ENCODE data around the gene PWWP2B. TPM values are rescaled to one million over a fixed set of nuclear protein-coding genes. Genes with fewer than 3 reads are reported as not detected.
A peak's percentile ranks its signal among the peaks of the same experiment; 100 is the strongest.

The PWWP2B gene
- total and polyA plus RNA-seq, 4 donors = 4.8 to 12.0 (median 10.3) TPM

GRCh38 chr10:132361581-132362101 lies 35.4 kb upstream of the PWWP2B start:
- Histone ChIP-seq H3K4me1 (ENCODE audit: control insufficient read depth, insufficient read depth, low read length) (peaks cover 3% of the 10 kb centered on the region), H3K36me3 (ENCODE audit: control insufficient read depth, insufficient read depth, low read length) (peaks cover 79% of the 10 kb centered on the region), H3K27ac (ENCODE audit: low read depth, low read length) (no peak overlapping the region), H3K9me3 (ENCODE audit: control insufficient read depth, insufficient read depth, low read length) (peaks cover 2% of the 10 kb centered on the region), H3K4me3 (ENCODE audit: low read depth, low read length) (no peak overlapping the region), H3K27me3 (ENCODE audit: control insufficient read depth, insufficient read depth, low read length) (no peaks in the 10 kb centered on the region)
- WGBS (ENCODE audit: insufficient coverage) = 90% methylated on average over 14 of the region's 15 CpGs
- no peak for DNase-seq (ENCODE audit: low read depth in 4 of 6, low spot score in 6 of 6)

GRCh38 chr10:132362151-132362611 lies 34.8 kb upstream of the PWWP2B start:
- Histone ChIP-seq H3K4me3 (ENCODE audit: low read depth, low read length) (no peak overlapping the region), H3K27ac (ENCODE audit: low read depth, low read length) (no peak overlapping the region), H3K36me3 (ENCODE audit: control insufficient read depth, insufficient read depth, low read length) (peaks cover 76% of the 10 kb centered on the region), H3K9me3 (ENCODE audit: control insufficient read depth, insufficient read depth, low read length) (peaks cover 2% of the 10 kb centered on the region), H3K4me1 (ENCODE audit: control insufficient read depth, insufficient read depth, low read length) (peaks cover 3% of the 10 kb centered on the region), H3K27me3 (ENCODE audit: control insufficient read depth, insufficient read depth, low read length) (no peaks in the 10 kb centered on the region)
- whole genome bisulfite sequencing (ENCODE audit: insufficient coverage) = 78% methylated on average over 9 of the region's 12 CpGs
- DNase-seq (ENCODE audit: low read depth in 4 of 6, low spot score in 6 of 6) = no peak

- Histone ChIP-seq H3K4me3 (ENCODE audit: low read depth, low read length) (no peak overlapping the region), H3K4me1 (ENCODE audit: control insufficient read depth, insufficient read depth, low read length) (peaks cover 3% of the 10 kb centered on the region), H3K27me3 (ENCODE audit: control insufficient read depth, insufficient read depth, low read length) (no peaks in the 10 kb centered on the region), H3K27ac (ENCODE audit: low read depth, low read length) (no peak overlapping the region), H3K9me3 (ENCODE audit: control insufficient read depth, insufficient read depth, low read length) (peaks cover 2% of the 10 kb centered on the region), H3K36me3 (ENCODE audit: control insufficient read depth, insufficient read depth, low read length) (peaks cover 67% of the 10 kb centered on the region)
- 75% methylated on average over 14 of the region's 15 CpGs for WGBS (ENCODE audit: insufficient coverage)
- no peak for DNase-seq (ENCODE audit: low read depth in 4 of 6, low spot score in 6 of 6)
Measured at GRCh38 chr10:132363376-132363775, 33.6 kb upstream of the PWWP2B start.

- Histone ChIP-seq H3K27ac (ENCODE audit: low read depth, low read length) (no peak overlapping the region), H3K36me3 (ENCODE audit: control insufficient read depth, insufficient read depth, low read length) (peaks cover 65% of the 10 kb centered on the region), H3K27me3 (ENCODE audit: control insufficient read depth, insufficient read depth, low read length) (no peaks in the 10 kb centered on the region), H3K4me3 (ENCODE audit: low read depth, low read length) (no peak overlapping the region), H3K9me3 (ENCODE audit: control insufficient read depth, insufficient read depth, low read length) (peaks cover 2% of the 10 kb centered on the region), H3K4me1 (ENCODE audit: control insufficient read depth, insufficient read depth, low read length) (peaks cover 3% of the 10 kb centered on the region)
- DNase-seq (ENCODE audit: low read depth in 4 of 6, low spot score in 6 of 6) = peak in 1 of 6 donors; percentile 60
- WGBS (ENCODE audit: insufficient coverage) = 51% methylated on average over 11 of the region's 16 CpGs
Measured at GRCh38 chr10:132363921-132364593, 32.9 kb upstream of the PWWP2B start.

- Histone ChIP-seq H3K36me3 (ENCODE audit: control insufficient read depth, insufficient read depth, low read length) (peaks cover 60% of the 10 kb centered on the region), H3K4me3 (ENCODE audit: low read depth, low read length) (no peak overlapping the region), H3K4me1 (ENCODE audit: control insufficient read depth, insufficient read depth, low read length) (peaks cover 3% of the 10 kb centered on the region), H3K9me3 (ENCODE audit: control insufficient read depth, insufficient read depth, low read length) (peaks cover 2% of the 10 kb centered on the region), H3K27me3 (ENCODE audit: control insufficient read depth, insufficient read depth, low read length) (no peaks in the 10 kb centered on the region), H3K27ac (ENCODE audit: low read depth, low read length) (no peak overlapping the region)
- peak in 1 of 6 donors; percentile 35 for DNase-seq (ENCODE audit: low read depth in 4 of 6, low spot score in 6 of 6)
- WGBS (ENCODE audit: insufficient coverage) = 94% methylated on average over 14 of the region's 14 CpGs
Measured at GRCh38 chr10:132364594-132364970, 32.4 kb upstream of the PWWP2B start.

GRCh38 chr10:132365102-132365501 lies 31.9 kb upstream of the PWWP2B start:
- Histone ChIP-seq H3K4me1 (ENCODE audit: control insufficient read depth, insufficient read depth, low read length) (peaks cover 3% of the 10 kb centered on the region), H3K27me3 (ENCODE audit: control insufficient read depth, insufficient read depth, low read length) (no peaks in the 10 kb centered on the region), H3K27ac (ENCODE audit: low read depth, low read length) (no peak overlapping the region), H3K4me3 (ENCODE audit: low read depth, low read length) (no peak overlapping the region), H3K36me3 (ENCODE audit: control insufficient read depth, insufficient read depth, low read length) (peaks cover 59% of the 10 kb centered on the region), H3K9me3 (ENCODE audit: control insufficient read depth, insufficient read depth, low read length) (peaks cover 2% of the 10 kb centered on the region)
- 46% methylated on average over 9 of the region's 9 CpGs for WGBS (ENCODE audit: insufficient coverage)
- peak in 3 of 6 donors; percentile 7 to 31 (median 22) for DNase-seq (ENCODE audit: low read depth in 4 of 6, low spot score in 6 of 6)

GRCh38 chr10:132366006-132366405 lies 31.0 kb upstream of the PWWP2B start:
- Histone ChIP-seq H3K27me3 (ENCODE audit: control insufficient read depth, insufficient read depth, low read length) (no peaks in the 10 kb centered on the region), H3K9me3 (ENCODE audit: control insufficient read depth, insufficient read depth, low read length) (peaks cover 2% of the 10 kb centered on the region), H3K4me1 (ENCODE audit: control insufficient read depth, insufficient read depth, low read length) (peaks cover 3% of the 10 kb centered on the region), H3K4me3 (ENCODE audit: low read depth, low read length) (no peak overlapping the region), H3K27ac (ENCODE audit: low read depth, low read length) (no peak overlapping the region), H3K36me3 (ENCODE audit: control insufficient read depth, insufficient read depth, low read length) (peaks cover 59% of the 10 kb centered on the region)
- 100% methylated on average over 8 of the region's 8 CpGs for WGBS (ENCODE audit: insufficient coverage)
- DNase-seq (ENCODE audit: low read depth in 4 of 6, low spot score in 6 of 6) = peak in 1 of 6 donors; percentile 22

GRCh38 chr10:132366499-132366898 lies 30.5 kb upstream of the PWWP2B start:
- H3K27me3 ChIP-seq (ENCODE audit: control insufficient read depth, insufficient read depth, low read length) = no peaks in the 10 kb centered on the region
- H3K27ac ChIP-seq (ENCODE audit: low read depth, low read length) = no peak overlapping the region
- WGBS (ENCODE audit: insufficient coverage) = 98% methylated on average over 5 of the region's 9 CpGs
- no peak for DNase-seq (ENCODE audit: low read depth in 4 of 6, low spot score in 6 of 6)
- peaks cover 3% of the 10 kb centered on the region for H3K4me1 ChIP-seq (ENCODE audit: control insufficient read depth, insufficient read depth, low read length)
- H3K36me3 ChIP-seq (ENCODE audit: control insufficient read depth, insufficient read depth, low read length) = peaks cover 59% of the 10 kb centered on the region
- peaks cover 2% of the 10 kb centered on the region for H3K9me3 ChIP-seq (ENCODE audit: control insufficient read depth, insufficient read depth, low read length)
- H3K4me3 ChIP-seq (ENCODE audit: low read depth, low read length) = no peak overlapping the region

- no peak overlapping the region for H3K4me3 ChIP-seq (ENCODE audit: low read depth, low read length)
- no CpG with 5 or more reads among the region's 4 CpGs for WGBS (ENCODE audit: insufficient coverage)
- peak in 1 of 6 donors; percentile 78 for DNase-seq (ENCODE audit: low read depth in 4 of 6, low spot score in 6 of 6)
Measured at GRCh38 chr10:132368391-132368790, 28.6 kb upstream of the PWWP2B start.

More at GRCh38 chr10:132368391-132368790, 28.6 kb upstream of the PWWP2B start:
- Histone ChIP-seq H3K27ac (ENCODE audit: low read depth, low read length) (no peak overlapping the region), H3K27me3 (ENCODE audit: control insufficient read depth, insufficient read depth, low read length) (no peaks in the 10 kb centered on the region), H3K9me3 (ENCODE audit: control insufficient read depth, insufficient read depth, low read length) (peaks cover 2% of the 10 kb centered on the region), H3K36me3 (ENCODE audit: control insufficient read depth, insufficient read depth, low read length) (peaks cover 60% of the 10 kb centered on the region), H3K4me1 (ENCODE audit: control insufficient read depth, insufficient read depth, low read length) (peaks cover 3% of the 10 kb centered on the region)

Data from spinal cord (tissue), 10 donors.